HEK293 (cell line): ENCODE results near the gene KCND2.

ENCODE experiments used
- CTCF ChIA-PET: fragments of 350-600 bp; formaldehyde crosslinking; extraction: SDS; loops from one replicate; lab custom pipeline; 2021; ENCODE audit warnings: antibody characterized with exemption; lab: Yijun Ruan, JAX
- POLR2A ChIA-PET: fragments of 300-600 bp; formaldehyde crosslinking; extraction: SDS; loops from one replicate; lab custom pipeline; 2020; ENCODE audit warnings: antibody characterized with exemption, inconsistent platforms; lab: Yijun Ruan, JAX
- H3K27ac ChIP-seq: fragments of 200-500 bp; sonication (Bioruptor generic); 2 replicates; pipeline ENCODE4 v1.5.1; 2014; ENCODE audit warnings: low read depth, low read length, control low read depth, inconsistent platforms; ENCODE audit errors: extremely low read depth
- H3K36me3 ChIP-seq, 2 experiments: fragments of 200-500 bp in 1 of 2; sonication (Bioruptor generic) in 1 of 2; 1 replicate in 1 of 2; 2 replicates in 1 of 2; pipeline ENCODE4 v1.5.1; 2014 to 2017; ENCODE audit warnings: inconsistent platforms in 2 of 2, low read length in 2 of 2; ENCODE audit not compliant: control insufficient read depth in 2 of 2, insufficient read depth in 1 of 2
- H3K4me1 ChIP-seq: fragments of 200-500 bp; sonication (Bioruptor generic); 2 replicates; pipeline ENCODE4 v1.5.1; 2014; ENCODE audit warnings: mild to moderate bottlenecking, low read length, inconsistent platforms; ENCODE audit not compliant: control insufficient read depth, insufficient read depth
- H3K4me3 ChIP-seq: 2 replicates; pipeline ENCODE4 v1.5.1; 2011; ENCODE audit warnings: low read depth, mild to moderate bottlenecking, control low read depth, low read length, moderate library complexity
- H3K9me3 ChIP-seq: fragments of 200-500 bp; sonication (Bioruptor generic); 2 replicates; pipeline ENCODE4 v1.5.1; 2014; ENCODE audit warnings: low read depth, low read length, inconsistent platforms; ENCODE audit not compliant: control insufficient read depth, insufficient read depth
- BCL11B ChIP-seq: fragments of 450-650 bp; formaldehyde crosslinking; IDR thresholded peaks from 2 replicates; pipeline ENCODE4 v1.5.1; 2016; ENCODE audit warnings: low read depth, missing biosample characterization, missing genetic modification characterization
- IKZF3 ChIP-seq: fragments of 450-650 bp; IDR thresholded peaks from 2 replicates; pipeline ENCODE4 v1.5.0; 2018; ENCODE audit warnings: missing biosample characterization, mild to moderate bottlenecking, missing genetic modification characterization, moderate library complexity
- KLF16 ChIP-seq: fragments of 450-650 bp; formaldehyde crosslinking; IDR thresholded peaks from 2 replicates; pipeline ENCODE4 v1.5.1; 2017; ENCODE audit warnings: missing biosample characterization, missing genetic modification characterization
- KLF8 ChIP-seq: fragments of 450-650 bp; formaldehyde crosslinking; IDR thresholded peaks from 2 replicates; pipeline ENCODE4 v1.5.1; 2016; ENCODE audit warnings: missing biosample characterization, missing genetic modification characterization
- KLF9 ChIP-seq: fragments of 450-650 bp; formaldehyde crosslinking; IDR thresholded peaks from 2 replicates; pipeline ENCODE4 v1.5.1; 2016; ENCODE audit warnings: missing biosample characterization, missing genetic modification characterization, low read depth
- SALL2 ChIP-seq: fragments of 450-650 bp; formaldehyde crosslinking; IDR thresholded peaks from 2 replicates; pipeline ENCODE4 v1.5.0; 2017; ENCODE audit warnings: missing biosample characterization, mild to moderate bottlenecking, missing genetic modification characterization, borderline replicate concordance
- SP2 ChIP-seq: fragments of 450-650 bp; formaldehyde crosslinking; IDR thresholded peaks from 2 replicates; pipeline ENCODE4 v1.5.1; 2016; ENCODE audit warnings: missing biosample characterization, missing genetic modification characterization
- ZBTB10 ChIP-seq: fragments of 450-650 bp; formaldehyde crosslinking; IDR thresholded peaks from 2 replicates; pipeline ENCODE4 v1.5.1; 2016; ENCODE audit warnings: missing biosample characterization, missing genetic modification characterization
- ZFHX2 ChIP-seq: fragments of 450-650 bp; formaldehyde crosslinking; conservative IDR thresholded peaks from 2 replicates; pipeline ENCODE4 v1.5.1; 2016; ENCODE audit warnings: missing biosample characterization, missing genetic modification characterization
- ZFP3 ChIP-seq: fragments of 450-650 bp; formaldehyde crosslinking; IDR thresholded peaks from 2 replicates; pipeline ENCODE4 v1.5.1; 2016; ENCODE audit warnings: low read depth, missing biosample characterization, missing genetic modification characterization
- ZFP69B ChIP-seq: fragments of 450-650 bp; formaldehyde crosslinking; IDR thresholded peaks from 2 replicates; pipeline ENCODE4 v1.5.1; 2016; ENCODE audit warnings: missing biosample characterization, missing genetic modification characterization
- ZNF121 ChIP-seq: fragments of 450-650 bp; formaldehyde crosslinking; IDR thresholded peaks from 2 replicates; pipeline ENCODE4 v1.5.1; 2016; ENCODE audit warnings: missing biosample characterization, missing genetic modification characterization
- ZNF140 ChIP-seq: fragments of 450-650 bp; formaldehyde crosslinking; IDR thresholded peaks from 2 replicates; pipeline ENCODE4 v1.5.1; 2016; ENCODE audit warnings: missing biosample characterization, missing genetic modification characterization
- ZNF175 ChIP-seq: fragments of 450-650 bp; formaldehyde crosslinking; IDR thresholded peaks from 2 replicates; pipeline ENCODE4 v1.5.1; 2016; ENCODE audit warnings: missing biosample characterization, missing genetic modification characterization
- ZNF23 ChIP-seq: fragments of 450-650 bp; formaldehyde crosslinking; IDR thresholded peaks from 2 replicates; pipeline ENCODE4 v1.5.1; 2016; ENCODE audit warnings: missing biosample characterization, missing genetic modification characterization, borderline replicate concordance
- ZNF266 ChIP-seq: fragments of 450-650 bp; formaldehyde crosslinking; IDR thresholded peaks from 2 replicates; pipeline ENCODE4 v1.5.1; 2016; ENCODE audit warnings: missing biosample characterization, missing genetic modification characterization, low read depth
- ZNF341 ChIP-seq: fragments of 450-650 bp; formaldehyde crosslinking; IDR thresholded peaks from 2 replicates; pipeline ENCODE4; 2016; ENCODE audit warnings: low read depth, missing biosample characterization, missing genetic modification characterization
- ZNF391 ChIP-seq: fragments of 450-650 bp; formaldehyde crosslinking; IDR thresholded peaks from 2 replicates; pipeline ENCODE4 v1.5.1; 2016; ENCODE audit warnings: low read depth, missing biosample characterization, missing genetic modification characterization, borderline replicate concordance
- ZNF416 ChIP-seq: fragments of 450-650 bp; formaldehyde crosslinking; IDR thresholded peaks from 2 replicates; pipeline ENCODE4 v1.5.1; 2016; ENCODE audit warnings: missing biosample characterization, missing genetic modification characterization
- ZNF426 ChIP-seq: fragments of 450-650 bp; formaldehyde crosslinking; IDR thresholded peaks from 2 replicates; pipeline ENCODE4 v1.5.1; 2017; ENCODE audit warnings: missing biosample characterization, missing genetic modification characterization, mild to moderate bottlenecking, inconsistent platforms, moderate library complexity
- ZNF433 ChIP-seq: fragments of 450-650 bp; formaldehyde crosslinking; IDR thresholded peaks from 2 replicates; pipeline ENCODE4 v1.5.1; 2016; ENCODE audit warnings: missing biosample characterization, missing genetic modification characterization, low read depth
- ZNF510 ChIP-seq: fragments of 450-650 bp; formaldehyde crosslinking; IDR thresholded peaks from 2 replicates; pipeline ENCODE4 v1.5.1; 2018; ENCODE audit warnings: mild to moderate bottlenecking, missing genetic modification characterization, missing biosample characterization; ENCODE audit not compliant: insufficient replicate concordance
- ZNF544 ChIP-seq: fragments of 450-650 bp; formaldehyde crosslinking; IDR thresholded peaks from 2 replicates; pipeline ENCODE4 v1.5.0; 2017; ENCODE audit warnings: missing biosample characterization, missing genetic modification characterization
- ZNF548 ChIP-seq: fragments of 450-650 bp; formaldehyde crosslinking; IDR thresholded peaks from 2 replicates; pipeline ENCODE4 v1.5.1; 2016; ENCODE audit warnings: missing biosample characterization, missing genetic modification characterization
- ZNF555 ChIP-seq: fragments of 450-650 bp; formaldehyde crosslinking; conservative IDR thresholded peaks from 2 replicates; pipeline ENCODE4 v1.5.1; 2017; ENCODE audit warnings: missing biosample characterization, mild to moderate bottlenecking, missing genetic modification characterization, inconsistent platforms
- ZNF600 ChIP-seq: fragments of 450-650 bp; formaldehyde crosslinking; IDR thresholded peaks from 2 replicates; pipeline ENCODE4 v1.5.1; 2016; ENCODE audit warnings: missing biosample characterization, missing genetic modification characterization
- ZNF704 ChIP-seq: fragments of 450-650 bp; formaldehyde crosslinking; IDR thresholded peaks from 2 replicates; pipeline ENCODE4 v1.5.1; 2016; ENCODE audit warnings: missing biosample characterization, missing genetic modification characterization
- ZSCAN30 ChIP-seq: fragments of 450-650 bp; IDR thresholded peaks from 2 replicates; pipeline ENCODE4 v1.5.1; 2018; ENCODE audit warnings: missing biosample characterization, mild to moderate bottlenecking, missing genetic modification characterization, moderate library complexity

The KCND2 gene

GRCh38 chr7:120254845-120255244 lies 18.1 kb upstream of the KCND2 start:
- ChIA-PET CTCF (interaction anchor here (0.6 kb wide), 1 partner anchor 1350 kb away, joined by 3 read pairs; no protein-coding TSS in a partner anchor), POLR2A (no interaction called here)
- H3K9me3 ChIP-seq, result no peaks in the 10 kb centered on the region

GRCh38 chr7:120256344-120257070 lies 16.5 kb upstream of the KCND2 start:
- H3K27ac ChIP-seq, result no peak overlapping the region
- ChIA-PET CTCF (no interaction called here), POLR2A (no interaction called here)
- TF ChIP-seq ZNF416 (tag by site-specific recombination), result no peak
- no peak for TF ChIP-seq KLF8 (tag by site-specific recombination)
- no peak for TF ChIP-seq ZFP3 (tag by site-specific recombination)
- no peak for TF ChIP-seq ZNF555 (tag by site-specific recombination)
- no peak for TF ChIP-seq ZNF510 (tag by site-specific recombination)
- TF ChIP-seq KLF9 (tag by site-specific recombination), result no peak
- no peak for TF ChIP-seq ZNF23 (tag by site-specific recombination)
- TF ChIP-seq ZBTB10 (tag by site-specific recombination), result no peak
- no peak for TF ChIP-seq ZNF704
- no peak for TF ChIP-seq ZNF121
- no peak for TF ChIP-seq ZNF600 (tag by site-specific recombination)
- TF ChIP-seq ZNF391 (tag by site-specific recombination), result no peak
- no peak for TF ChIP-seq ZNF548 (tag by site-specific recombination)
- no peak for TF ChIP-seq KLF16 (tag by site-specific recombination)
- no peaks in the 10 kb centered on the region for H3K36me3 ChIP-seq
- no peaks in the 10 kb centered on the region for H3K4me1 ChIP-seq
- no peak overlapping the region for H3K4me3 ChIP-seq
- H3K9me3 ChIP-seq, result no peaks in the 10 kb centered on the region

More at GRCh38 chr7:120254845-120255244, 18.1 kb upstream of the KCND2 start:
- Histone ChIP-seq H3K36me3 (no peaks in the 10 kb centered on the region), H3K27ac (no peak overlapping the region), H3K4me3 (no peak overlapping the region), H3K4me1 (no peaks in the 10 kb centered on the region)
- TF ChIP-seq IKZF3 (tag by site-specific recombination) (no peak), ZNF433 (tag by site-specific recombination) (no peak), ZNF341 (no peak), ZNF426 (tag by site-specific recombination) (no peak), SP2 (tag by site-specific recombination) (no peak), ZNF140 (tag by site-specific recombination) (no peak), ZFP69B (tag by site-specific recombination) (no peak), ZSCAN30 (tag by site-specific recombination) (no peak), BCL11B (tag by site-specific recombination) (no peak), SALL2 (tag by site-specific recombination) (no peak), ZFHX2 (tag by site-specific recombination) (no peak), ZNF175 (no peak), ZBTB10 (tag by site-specific recombination) (no peak), ZNF544 (tag by site-specific recombination) (no peak), ZNF266 (no peak)
